Esophagus muscularis mucosa (tissue), 4 donors: ENCODE measurements around the gene PYGB.

Experiments
- EP300 ChIP-seq: sonication (generic); formaldehyde crosslinking; IDR thresholded peaks from one replicate; pipeline ENCODE4 v1.6.1; 2017; ENCODE audit warnings: antibody characterized with exemption
- POLR2A ChIP-seq: fragments of 450-650 bp; IDR thresholded peaks from one replicate; pipeline ENCODE4 v1.6.1; 2017; ENCODE audit warnings: antibody characterized with exemption, moderate library complexity, mild to moderate bottlenecking, low read depth
- TF ChIP-seq, protein P1 (sequence below), 3 experiments: fragments of 200-600 bp in 2 of 3; fragments of 450-650 bp in 1 of 3; sonication (generic) in 2 of 3; IDR thresholded peaks; one replicate each; pipeline ENCODE4 v1.5.1; 2017 to 2019; ENCODE audit warnings: antibody characterized with exemption in 3 of 3, mild to moderate bottlenecking in 2 of 3, moderate library complexity in 1 of 3

GRCh38 chr20:25339608-25340007 lies 91.7 kb downstream of the PYGB start:
- TF ChIP-seq, protein P1, sequence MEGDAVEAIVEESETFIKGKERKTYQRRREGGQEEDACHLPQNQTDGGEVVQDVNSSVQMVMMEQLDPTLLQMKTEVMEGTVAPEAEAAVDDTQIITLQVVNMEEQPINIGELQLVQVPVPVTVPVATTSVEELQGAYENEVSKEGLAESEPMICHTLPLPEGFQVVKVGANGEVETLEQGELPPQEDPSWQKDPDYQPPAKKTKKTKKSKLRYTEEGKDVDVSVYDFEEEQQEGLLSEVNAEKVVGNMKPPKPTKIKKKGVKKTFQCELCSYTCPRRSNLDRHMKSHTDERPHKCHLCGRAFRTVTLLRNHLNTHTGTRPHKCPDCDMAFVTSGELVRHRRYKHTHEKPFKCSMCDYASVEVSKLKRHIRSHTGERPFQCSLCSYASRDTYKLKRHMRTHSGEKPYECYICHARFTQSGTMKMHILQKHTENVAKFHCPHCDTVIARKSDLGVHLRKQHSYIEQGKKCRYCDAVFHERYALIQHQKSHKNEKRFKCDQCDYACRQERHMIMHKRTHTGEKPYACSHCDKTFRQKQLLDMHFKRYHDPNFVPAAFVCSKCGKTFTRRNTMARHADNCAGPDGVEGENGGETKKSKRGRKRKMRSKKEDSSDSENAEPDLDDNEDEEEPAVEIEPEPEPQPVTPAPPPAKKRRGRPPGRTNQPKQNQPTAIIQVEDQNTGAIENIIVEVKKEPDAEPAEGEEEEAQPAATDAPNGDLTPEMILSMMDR (IDR thresholded peaks at IDR 0.05) = no peak
- TF ChIP-seq EP300 (no peak), POLR2A (no peak)
